Prostate gland (tissue), 2 donors: ENCODE results near the gene ARFIP1. TPM values are rescaled to one million over a fixed set of nuclear protein-coding genes. Genes with fewer than 3 reads are reported as not detected.

Experiments used
- DNase-seq: peaks from one replicate; pipeline ENCODE4 v3.0.0-alpha.2; 2019; ENCODE audit warnings: low spot score
- H3K27ac ChIP-seq, 2 donors: fragments of 200-600 bp; sonication (generic); 2 replicates each; pipeline ENCODE4 v1.5.1; 2017 to 2019
- H3K27me3 ChIP-seq: fragments of 200-600 bp; sonication (generic); replicated peaks from 2 replicates; pipeline ENCODE4 v1.5.1; 2019; ENCODE audit not compliant: insufficient read depth
- H3K36me3 ChIP-seq, 2 donors: fragments of 200-600 bp; sonication (generic); 1 replicate in 1 of 2; 2 replicates in 1 of 2; pipeline versions ENCODE4 v1.5.1 to v1.8.1; 2017 to 2019
- H3K4me1 ChIP-seq: fragments of 200-600 bp; sonication (generic); replicated peaks from 2 replicates; pipeline ENCODE4 v1.5.1; 2019
- H3K4me3 ChIP-seq, 2 donors: fragments of 200-600 bp; sonication (generic); 2 replicates each; pipeline ENCODE4 v1.5.1; 2017 to 2019
- H3K9me3 ChIP-seq: fragments of 200-600 bp; sonication (generic); 2 replicates; pipeline ENCODE4 v1.5.1; 2017
- POLR2A ChIP-seq: fragments of 450-650 bp; IDR thresholded peaks from one replicate; pipeline ENCODE4 v1.6.1; 2016; ENCODE audit warnings: antibody characterized with exemption, mild to moderate bottlenecking
- POLR2AphosphoS5 ChIP-seq: sonication (generic); formaldehyde crosslinking; IDR thresholded peaks from one replicate; pipeline ENCODE4 v1.6.1; 2017; ENCODE audit warnings: antibody characterized with exemption
- WGBS: methylation state at CpG from one replicate; pipeline ENCODE4 v1.1.5; 2018; 5-methylcytosine and 5-hydroxymethylcytosine counted together
- intact Hi-C: fragments of 100-400 bp; cut with DNase I; formaldehyde crosslinking; loops from one replicate; pipeline ENCODE4 v1.14.2; 2022
- total RNA-seq, 2 donors: library from RNA; depleted of rRNA; stranded (reverse); fragments of >200 nt; gene quantifications; one replicate each; pipeline ENCODE4 v1.1.0, GENCODE V29; 2016
- TF ChIP-seq, protein P1 (sequence below), 4 experiments: fragments of 200-600 bp in 2 of 4; fragments of 450-650 bp in 2 of 4; sonication (generic) in 2 of 4; IDR thresholded peaks; 1 replicate in 3 of 4; 2 replicates in 1 of 4; pipeline ENCODE4 v1.5.1; 2016 to 2019; ENCODE audit warnings: antibody characterized with exemption in 4 of 4, mild to moderate bottlenecking in 2 of 4, moderate library complexity in 2 of 4

The ARFIP1 gene
- total RNA-seq, 2 donors from 2014 or later = 34.7 to 38.9 TPM

DNA sequence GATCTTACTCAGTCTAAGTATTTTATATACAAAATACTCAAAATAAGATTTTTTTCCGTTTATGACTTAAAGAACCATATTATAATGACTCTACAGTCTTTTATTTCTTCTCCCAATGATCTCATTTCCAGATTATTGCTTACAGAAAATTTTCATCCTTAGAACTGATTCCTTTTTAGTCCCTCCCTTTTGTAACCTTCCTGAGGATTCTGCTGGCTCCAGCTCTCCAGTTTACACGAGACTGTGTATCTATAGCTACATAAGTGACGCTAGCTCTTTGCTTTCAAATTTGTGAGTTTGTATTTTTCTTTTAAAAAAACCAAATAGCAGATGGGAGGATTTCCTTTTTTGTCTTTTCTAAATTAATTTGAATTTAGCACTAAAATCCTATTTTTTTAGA lies 180.3 kb downstream of the ARFIP1 start:
- TF ChIP-seq POLR2AphosphoS5 (no peak), POLR2A (no peak)
- TF ChIP-seq, protein P1, sequence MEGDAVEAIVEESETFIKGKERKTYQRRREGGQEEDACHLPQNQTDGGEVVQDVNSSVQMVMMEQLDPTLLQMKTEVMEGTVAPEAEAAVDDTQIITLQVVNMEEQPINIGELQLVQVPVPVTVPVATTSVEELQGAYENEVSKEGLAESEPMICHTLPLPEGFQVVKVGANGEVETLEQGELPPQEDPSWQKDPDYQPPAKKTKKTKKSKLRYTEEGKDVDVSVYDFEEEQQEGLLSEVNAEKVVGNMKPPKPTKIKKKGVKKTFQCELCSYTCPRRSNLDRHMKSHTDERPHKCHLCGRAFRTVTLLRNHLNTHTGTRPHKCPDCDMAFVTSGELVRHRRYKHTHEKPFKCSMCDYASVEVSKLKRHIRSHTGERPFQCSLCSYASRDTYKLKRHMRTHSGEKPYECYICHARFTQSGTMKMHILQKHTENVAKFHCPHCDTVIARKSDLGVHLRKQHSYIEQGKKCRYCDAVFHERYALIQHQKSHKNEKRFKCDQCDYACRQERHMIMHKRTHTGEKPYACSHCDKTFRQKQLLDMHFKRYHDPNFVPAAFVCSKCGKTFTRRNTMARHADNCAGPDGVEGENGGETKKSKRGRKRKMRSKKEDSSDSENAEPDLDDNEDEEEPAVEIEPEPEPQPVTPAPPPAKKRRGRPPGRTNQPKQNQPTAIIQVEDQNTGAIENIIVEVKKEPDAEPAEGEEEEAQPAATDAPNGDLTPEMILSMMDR (IDR thresholded peaks at IDR 0.05) = no peak
- intact Hi-C loops = no loop called here

DNA sequence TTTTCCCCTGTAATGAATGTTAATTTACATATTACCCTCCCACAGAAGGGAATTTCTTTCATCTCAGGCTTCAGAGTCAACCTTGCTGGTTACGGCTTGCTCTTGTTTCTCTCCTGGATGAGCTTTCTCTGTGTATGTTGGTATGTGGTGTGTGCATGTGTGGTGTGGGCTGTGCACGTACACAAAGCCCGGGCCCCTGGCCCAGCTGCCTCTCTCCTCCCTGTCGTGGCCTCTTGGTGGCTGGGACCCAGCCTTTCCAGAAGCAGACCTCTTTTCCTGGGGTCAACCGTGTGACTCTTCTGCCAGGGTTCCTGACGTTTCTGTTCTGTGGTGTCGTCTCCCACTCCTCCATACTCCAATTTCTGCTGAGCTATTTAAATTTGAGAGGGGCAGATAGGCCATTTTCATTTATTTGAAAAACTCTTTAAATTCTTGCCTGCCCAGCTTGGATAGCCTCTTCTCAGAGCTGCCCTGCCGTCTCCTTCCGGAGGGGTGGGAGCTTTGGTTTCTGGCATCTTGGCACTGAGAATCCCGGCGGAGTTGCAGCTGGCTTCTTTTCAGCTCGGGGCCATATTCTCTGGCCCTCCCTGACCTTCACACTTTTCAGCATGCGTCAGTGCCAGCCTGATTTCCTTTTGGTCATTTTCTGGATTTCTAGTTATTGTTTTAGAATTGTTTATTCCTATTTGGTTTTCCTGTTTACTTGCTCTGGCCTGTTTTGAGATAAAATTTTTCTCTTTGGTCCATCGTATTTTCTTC lies 181.4 kb downstream of the ARFIP1 start:
- WGBS = 71% methylated on average over 14 of the region's 14 CpGs
- no peak overlapping the region for H3K4me3 ChIP-seq
- no peak for TF ChIP-seq POLR2A
- TF ChIP-seq, protein P1 (IDR thresholded peaks at IDR 0.05) = no peak
- no peak for TF ChIP-seq POLR2AphosphoS5
- H3K27ac ChIP-seq = peak overlapping the region in 1 of 2 donors; percentile 45
- intact Hi-C loops = no loop called here
- DNase-seq = no peak
- peaks cover 7% of the 10 kb centered on the region for H3K4me1 ChIP-seq
- no peaks in the 10 kb centered on the region for H3K36me3 ChIP-seq
- no peaks in the 10 kb centered on the region for H3K9me3 ChIP-seq
- H3K27me3 ChIP-seq = no peaks in the 10 kb centered on the region

More for the DNA sequence above, 180.3 kb downstream of the ARFIP1 start:
- no peak overlapping the region for H3K4me3 ChIP-seq
- H3K27ac ChIP-seq = no peak overlapping the region
- 96% methylated on average over 3 of the region's 3 CpGs for WGBS
- no peaks in the 10 kb centered on the region for H3K9me3 ChIP-seq
- no peaks in the 10 kb centered on the region for H3K27me3 ChIP-seq
- H3K4me1 ChIP-seq = peaks cover 7% of the 10 kb centered on the region
- no peaks in the 10 kb centered on the region for H3K36me3 ChIP-seq
- no peak for DNase-seq

DNA sequence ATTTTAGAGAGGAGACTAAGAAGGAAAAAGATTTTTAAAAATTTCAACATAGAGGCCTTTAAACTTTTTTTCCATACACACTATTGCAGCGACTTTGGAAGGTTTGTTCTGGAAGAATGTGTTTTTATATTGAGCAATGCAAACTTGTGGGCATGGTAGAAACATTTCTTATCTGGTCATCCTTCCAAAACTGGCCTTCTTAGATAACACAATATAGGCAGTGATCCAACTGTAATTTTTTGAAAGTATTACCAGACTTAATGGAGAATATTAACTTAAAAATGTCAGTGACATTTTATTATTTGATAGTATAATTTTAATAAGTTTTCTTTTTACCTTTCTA lies 182.0 kb downstream of the ARFIP1 start:
- DNase-seq = no peak
- TF ChIP-seq POLR2AphosphoS5 (no peak), POLR2A (no peak)
- TF ChIP-seq, protein P1 (IDR thresholded peaks at IDR 0.05) = no peak
- WGBS = 71% methylated on average over 1 of the region's 1 CpG
- intact Hi-C loops = no loop called here
- Histone ChIP-seq H3K27me3 (no peaks in the 10 kb centered on the region), H3K4me3 (no peak overlapping the region), H3K27ac (peak overlapping the region in 1 of 2 donors; percentile 45), H3K36me3 (no peaks in the 10 kb centered on the region), H3K9me3 (no peaks in the 10 kb centered on the region), H3K4me1 (peaks cover 7% of the 10 kb centered on the region)

Other genes starting within 250 kb of the ARFIP1 start
- gene FBXW7, start 243.9 kb upstream of the ARFIP1 start, total RNA-seq = 10 to 100 TPM; 21.8 to 24.9 TPM
- 1 to 10 TPM; 2.6 to 2.7 TPM for gene TMEM154, start 100.0 kb upstream of the ARFIP1 start, total RNA-seq
- under 1 TPM; 0.28 to 0.64 TPM for gene TIGD4, start 224 bp upstream of the ARFIP1 start, total RNA-seq
- gene FHDC1, start 156.4 kb downstream of the ARFIP1 start, total RNA-seq = 10 to 100 TPM; 11.0 to 15.3 TPM